ENCODE results near the gene FLNA. TPM values are rescaled to one million over a fixed set of nuclear protein-coding genes. Genes with fewer than 3 reads are reported as not detected.
"Not testable (repeated sequence)": the region's sequence is repeated elsewhere in the genome, so short reads cannot be mapped to it uniquely, and the experiment has no call there.

Gene FLNA
- total and polyA plus RNA-seq, 7 experiments from 2014 or later, result 96.0 to 1,423 (median 462) TPM

GRCh38 chrX:154302998-154303397 is 71.4 kb downstream of the FLNA start:
- CTCF ChIA-PET; ATAC-seq; H3K4me3 ChIP-seq (ENCODE audit: low read length); H3K9me3 Mint-ChIP-seq; H3K27ac ChIP-seq (ENCODE audit: low read depth, low read length); H3K4me3 Mint-ChIP-seq; H3K36me3 ChIP-seq (ENCODE audit: control insufficient read depth in 2 of 3, insufficient read depth in 3 of 3, low read length in 3 of 3); H3K9me3 ChIP-seq (ENCODE audit: control insufficient read depth in 2 of 3, low read length in 3 of 3); H3K4me1 ChIP-seq (ENCODE audit: control insufficient read depth in 2 of 2, insufficient read depth in 2 of 2, low read length in 2 of 2); DNase-seq; H3K27ac Mint-ChIP-seq; intact Hi-C loops (cut with micrococcal nuclease); H3K27me3 Mint-ChIP-seq; H3K27me3 ChIP-seq (ENCODE audit: control insufficient read depth in 2 of 2, insufficient read depth in 2 of 2, low read length in 2 of 2); H3K36me3 Mint-ChIP-seq: not testable (repeated sequence)
- POLR2A ChIA-PET, result interaction anchor here (0.6 kb wide), 3 partner anchors 171 to 279 kb away, joined by 3 to 7 read pairs (median 4); no protein-coding TSS in a partner anchor
- H3K4me1 Mint-ChIP-seq, result peaks cover 6 to 17% (median 12%) of the 10 kb centered on the region in 7 donors

- Mint-ChIP-seq H3K27me3 (peaks cover 0 to 2% (median 0%) of the 10 kb centered on the region in 5 donors), H3K36me3 (no peaks in the 10 kb centered on the region), H3K9me3 (no peaks in the 10 kb centered on the region), H3K4me1 (peaks cover 0 to 7% (median 0%) of the 10 kb centered on the region in 7 donors), H3K27ac (no peak overlapping the region), H3K4me3 (no peak overlapping the region)
- intact Hi-C loops (cut with micrococcal nuclease), result no loop called here
- Histone ChIP-seq H3K27me3 (ENCODE audit: control insufficient read depth in 2 of 2, insufficient read depth in 2 of 2, low read length in 2 of 2) (no peaks in the 10 kb centered on the region), H3K4me3 (ENCODE audit: low read length) (no peak overlapping the region), H3K9me3 (ENCODE audit: control insufficient read depth in 2 of 3, low read length in 3 of 3) (no peaks in the 10 kb centered on the region), H3K36me3 (ENCODE audit: control insufficient read depth in 2 of 3, insufficient read depth in 3 of 3, low read length in 3 of 3) (no peaks in the 10 kb centered on the region), H3K4me1 (ENCODE audit: control insufficient read depth in 2 of 2, insufficient read depth in 2 of 2, low read length in 2 of 2) (no peaks in the 10 kb centered on the region), H3K27ac (ENCODE audit: low read depth, low read length) (no peak overlapping the region)
- DNase-seq, result no peak
- CTCF ChIA-PET, result no interaction called here
- POLR2A ChIA-PET, result no interaction called here
- ATAC-seq, result no peak
Observed at GRCh38 chrX:154300816-154301215, 73.6 kb downstream of the FLNA start.

Other genes with a start within 250 kb of the FLNA start
- gene OPN1LW, start 230.4 kb downstream of the FLNA start, total RNA-seq, result not detected
- gene OPN1LW, start 230.4 kb downstream of the FLNA start, polyA plus RNA-seq, result not detected
- gene OPN1MW, start 192.0 kb downstream of the FLNA start, total RNA-seq, result not detected
- not detected for gene OPN1MW, start 192.0 kb downstream of the FLNA start, polyA plus RNA-seq
- gene OPN1MW2, start 154.9 kb downstream of the FLNA start, total RNA-seq, result not detected
- gene OPN1MW2, start 154.9 kb downstream of the FLNA start, polyA plus RNA-seq, result not detected
- gene OPN1MW3, start 117.1 kb downstream of the FLNA start, total RNA-seq, result not detected
- gene OPN1MW3, start 117.1 kb downstream of the FLNA start, polyA plus RNA-seq, result not detected
- gene TEX28, start 79.5 kb downstream of the FLNA start, total RNA-seq, result not detected
- gene TEX28, start 79.5 kb downstream of the FLNA start, polyA plus RNA-seq, result not detected
- 1 to 10 TPM in 4 of 5 experiments, under 1 TPM in 1; 0.58 to 4.7 (median 3.2) TPM for gene TKTL1, start 78.8 kb downstream of the FLNA start, total RNA-seq
- 10 to 100 TPM; 35.7 to 47.7 TPM for gene TKTL1, start 78.8 kb downstream of the FLNA start, polyA plus RNA-seq
- gene EMD, start 4.7 kb upstream of the FLNA start, total RNA-seq, result 100 to 1,000 TPM in 2 of 5 experiments, 10 to 100 TPM in 3; 53.5 to 141 (median 89.9) TPM
- 10 to 100 TPM; 31.5 to 34.6 TPM for gene EMD, start 4.7 kb upstream of the FLNA start, polyA plus RNA-seq
- 1,000 to 10,000 TPM; 2,926 to 5,130 (median 5,063) TPM for gene RPL10, start 23.7 kb upstream of the FLNA start, total RNA-seq
- 1,000 to 10,000 TPM; 6,302 to 7,439 TPM for gene RPL10, start 23.7 kb upstream of the FLNA start, polyA plus RNA-seq
- 10 to 100 TPM; 18.4 to 31.1 (median 21.7) TPM for gene DNASE1L1, start 34.6 kb upstream of the FLNA start, total RNA-seq
- gene DNASE1L1, start 34.6 kb upstream of the FLNA start, polyA plus RNA-seq, result 10 to 100 TPM; 11.1 to 19.6 TPM
- gene TAFAZZIN, start 36.9 kb upstream of the FLNA start, total RNA-seq, result 100 to 1,000 TPM in 3 of 5 experiments, 10 to 100 TPM in 2; 90.9 to 130 (median 108) TPM
- 10 to 100 TPM; 40.4 to 46.4 TPM for gene TAFAZZIN, start 36.9 kb upstream of the FLNA start, polyA plus RNA-seq
- 10 to 100 TPM; 37.8 to 63.3 (median 51.1) TPM for gene ATP6AP1, start 54.0 kb upstream of the FLNA start, total RNA-seq
- 100 to 1,000 TPM; 100 to 118 TPM for gene ATP6AP1, start 54.0 kb upstream of the FLNA start, polyA plus RNA-seq
- gene GDI1, start 62.5 kb upstream of the FLNA start, total RNA-seq, result 100 to 1,000 TPM; 106 to 174 (median 140) TPM
- gene GDI1, start 62.5 kb upstream of the FLNA start, polyA plus RNA-seq, result 10 to 100 TPM; 18.8 to 28.6 TPM
- gene FAM50A, start 69.5 kb upstream of the FLNA start, total RNA-seq, result 10 to 100 TPM; 47.2 to 76.5 (median 49.3) TPM
- 10 to 100 TPM; 19.9 to 40.7 TPM for gene FAM50A, start 69.5 kb upstream of the FLNA start, polyA plus RNA-seq
- 10 to 100 TPM; 32.9 to 45.7 (median 43.3) TPM for gene PLXNA3, start 83.6 kb upstream of the FLNA start, total RNA-seq
- 1 to 10 TPM in 1 of 2 donors, under 1 TPM in 1; 0.93 to 1.2 TPM for gene PLXNA3, start 83.6 kb upstream of the FLNA start, polyA plus RNA-seq
- 10 to 100 TPM; 11.6 to 57.0 (median 20.4) TPM for gene LAGE3, start 104.6 kb upstream of the FLNA start, total RNA-seq
- gene LAGE3, start 104.6 kb upstream of the FLNA start, polyA plus RNA-seq, result 10 to 100 TPM; 78.1 to 85.1 TPM
- gene UBL4A, start 112.0 kb upstream of the FLNA start, total RNA-seq, result 10 to 100 TPM in 4 of 5 experiments, 1 to 10 TPM in 1; 9.2 to 41.5 (median 32.5) TPM
- gene UBL4A, start 112.0 kb upstream of the FLNA start, polyA plus RNA-seq, result 10 to 100 TPM; 46.0 to 65.7 TPM
- 10 to 100 TPM; 11.7 to 22.7 (median 19.0) TPM for gene SLC10A3, start 116.0 kb upstream of the FLNA start, total RNA-seq
- 10 to 100 TPM; 35.0 to 58.7 TPM for gene SLC10A3, start 116.0 kb upstream of the FLNA start, polyA plus RNA-seq
- 10 to 100 TPM; 37.6 to 63.7 (median 50.9) TPM for gene FAM3A, start 141.6 kb upstream of the FLNA start, total RNA-seq
- 10 to 100 TPM; 22.2 to 31.1 TPM for gene FAM3A, start 141.6 kb upstream of the FLNA start, polyA plus RNA-seq
- 10 to 100 TPM; 35.4 to 74.3 (median 52.7) TPM for gene G6PD, start 172.2 kb upstream of the FLNA start, total RNA-seq
- 1 to 10 TPM; 3.9 to 6.2 TPM for gene G6PD, start 172.2 kb upstream of the FLNA start, polyA plus RNA-seq
- 10 to 100 TPM; 29.6 to 45.5 (median 38.8) TPM for gene IKBKG, start 173.0 kb upstream of the FLNA start, total RNA-seq
- gene IKBKG, start 173.0 kb upstream of the FLNA start, polyA plus RNA-seq, result 10 to 100 TPM; 19.6 to 26.4 TPM
- not detected for gene CTAG1A, start 210.5 kb upstream of the FLNA start, total RNA-seq
- gene CTAG1A, start 210.5 kb upstream of the FLNA start, polyA plus RNA-seq, result not detected
- gene CTAG1B, start 244.6 kb upstream of the FLNA start, total RNA-seq, result not detected
- not detected for gene CTAG1B, start 244.6 kb upstream of the FLNA start, polyA plus RNA-seq